GM12873 (cell line): ENCODE measurements around the gene EPYC.

ENCODE experiments used
- TF ChIP-seq, protein P1 (sequence below): IDR thresholded peaks from 2 replicates; pipeline ENCODE4 v1.5.1; 2012; ENCODE audit warnings: low read depth, mild to moderate bottlenecking, moderate library complexity, low read length, control low read depth; ENCODE audit not compliant: insufficient read depth; ENCODE audit errors: missing control alignments

Gene EPYC

DNA sequence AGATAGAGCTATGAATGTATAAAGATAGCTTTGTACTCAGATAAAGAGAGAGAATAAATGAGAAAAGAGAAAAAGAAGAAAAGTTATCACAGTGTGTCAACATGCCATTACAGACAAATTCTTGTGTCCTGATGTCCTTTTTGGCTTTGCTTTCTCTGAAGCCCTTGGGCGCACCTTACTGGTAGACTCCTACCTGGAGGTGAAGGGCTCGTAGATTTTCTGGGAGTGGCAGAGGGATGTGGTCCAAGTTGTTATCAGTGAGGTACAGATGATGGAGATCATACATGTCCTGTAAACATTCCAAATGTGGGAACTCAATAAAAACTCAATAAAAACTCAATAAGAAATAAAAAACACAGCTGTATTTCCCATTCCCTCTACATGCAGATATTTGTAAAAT, 34.9 kb downstream of the EPYC start:
- TF ChIP-seq, protein P1, sequence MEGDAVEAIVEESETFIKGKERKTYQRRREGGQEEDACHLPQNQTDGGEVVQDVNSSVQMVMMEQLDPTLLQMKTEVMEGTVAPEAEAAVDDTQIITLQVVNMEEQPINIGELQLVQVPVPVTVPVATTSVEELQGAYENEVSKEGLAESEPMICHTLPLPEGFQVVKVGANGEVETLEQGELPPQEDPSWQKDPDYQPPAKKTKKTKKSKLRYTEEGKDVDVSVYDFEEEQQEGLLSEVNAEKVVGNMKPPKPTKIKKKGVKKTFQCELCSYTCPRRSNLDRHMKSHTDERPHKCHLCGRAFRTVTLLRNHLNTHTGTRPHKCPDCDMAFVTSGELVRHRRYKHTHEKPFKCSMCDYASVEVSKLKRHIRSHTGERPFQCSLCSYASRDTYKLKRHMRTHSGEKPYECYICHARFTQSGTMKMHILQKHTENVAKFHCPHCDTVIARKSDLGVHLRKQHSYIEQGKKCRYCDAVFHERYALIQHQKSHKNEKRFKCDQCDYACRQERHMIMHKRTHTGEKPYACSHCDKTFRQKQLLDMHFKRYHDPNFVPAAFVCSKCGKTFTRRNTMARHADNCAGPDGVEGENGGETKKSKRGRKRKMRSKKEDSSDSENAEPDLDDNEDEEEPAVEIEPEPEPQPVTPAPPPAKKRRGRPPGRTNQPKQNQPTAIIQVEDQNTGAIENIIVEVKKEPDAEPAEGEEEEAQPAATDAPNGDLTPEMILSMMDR: no peak

DNA sequence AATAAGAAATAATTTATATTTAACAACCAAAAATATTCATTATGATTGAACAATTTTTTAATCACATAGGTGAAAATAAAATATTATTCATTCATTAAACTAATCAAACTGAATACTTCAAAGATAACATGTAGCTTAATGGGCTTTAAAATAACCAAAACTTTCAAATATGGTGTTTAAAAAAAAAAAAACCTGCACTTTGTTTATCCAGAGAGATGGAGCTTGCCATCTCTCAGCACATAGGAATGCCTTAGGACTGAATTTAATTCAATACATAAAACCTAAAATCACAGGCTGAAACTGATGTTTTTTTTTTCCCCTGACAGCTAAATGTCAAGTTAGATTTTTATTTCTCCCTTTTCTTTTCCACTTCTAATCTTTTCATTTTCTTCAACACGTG, 35.4 kb downstream of the EPYC start:
- TF ChIP-seq, protein P1: no peak

DNA sequence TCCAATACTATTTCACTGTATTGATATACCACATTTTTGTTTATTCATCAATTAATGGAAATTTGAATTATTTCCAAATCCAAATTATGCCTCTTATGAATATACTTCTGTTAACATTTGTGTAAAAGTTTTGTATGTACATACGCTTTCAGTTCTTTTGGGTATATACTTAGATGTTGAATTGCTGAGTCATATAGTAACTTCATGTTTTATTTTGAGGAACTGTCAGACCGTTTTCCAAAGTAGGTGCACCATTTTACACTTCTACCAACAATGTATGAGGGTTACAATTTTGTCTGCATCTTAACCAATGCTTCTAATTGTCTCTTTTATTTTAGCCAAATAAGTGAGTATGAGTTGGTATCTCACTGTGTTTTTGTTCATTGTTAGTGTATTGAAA, 39.6 kb downstream of the EPYC start:
- TF ChIP-seq, protein P1: no peak

DNA sequence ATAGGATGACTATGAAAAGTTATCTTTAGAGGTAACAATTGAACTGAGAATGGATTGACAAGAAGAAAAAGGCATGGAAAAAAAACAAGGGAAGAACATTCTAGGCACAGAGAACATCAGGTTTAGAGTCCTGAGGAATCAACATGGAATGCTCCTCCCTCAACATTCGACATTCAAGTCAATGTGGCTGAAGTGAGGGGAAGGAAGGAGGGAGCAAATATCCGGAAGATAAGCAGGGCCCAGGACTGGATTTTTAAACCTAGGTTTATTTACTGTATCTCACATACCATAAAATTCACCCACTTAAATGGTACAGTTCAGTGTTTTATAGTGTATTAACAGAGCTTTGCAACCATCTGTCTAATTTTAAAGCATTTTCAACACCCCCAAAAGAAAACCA, 40.2 kb downstream of the EPYC start:
- TF ChIP-seq, protein P1: no peak

DNA sequence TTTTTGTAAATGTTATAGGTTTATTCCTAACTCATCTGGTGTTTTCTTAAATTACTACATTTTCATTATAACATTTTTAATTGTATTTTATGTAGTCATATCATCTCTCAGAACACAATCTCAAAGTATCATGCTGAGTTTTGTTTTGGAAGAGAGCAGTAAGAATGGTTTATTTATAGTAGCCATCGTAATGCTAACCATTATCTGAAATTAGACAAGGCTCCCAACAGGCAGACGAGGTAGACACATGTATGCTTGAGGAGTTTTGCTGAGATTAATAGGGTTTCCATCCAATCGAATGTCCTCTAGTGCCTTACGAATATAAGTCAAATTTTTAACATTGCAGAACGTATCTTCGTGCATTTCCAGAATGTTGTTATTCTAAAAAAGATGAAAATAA, 40.8 kb downstream of the EPYC start:
- TF ChIP-seq, protein P1: no peak

DNA sequence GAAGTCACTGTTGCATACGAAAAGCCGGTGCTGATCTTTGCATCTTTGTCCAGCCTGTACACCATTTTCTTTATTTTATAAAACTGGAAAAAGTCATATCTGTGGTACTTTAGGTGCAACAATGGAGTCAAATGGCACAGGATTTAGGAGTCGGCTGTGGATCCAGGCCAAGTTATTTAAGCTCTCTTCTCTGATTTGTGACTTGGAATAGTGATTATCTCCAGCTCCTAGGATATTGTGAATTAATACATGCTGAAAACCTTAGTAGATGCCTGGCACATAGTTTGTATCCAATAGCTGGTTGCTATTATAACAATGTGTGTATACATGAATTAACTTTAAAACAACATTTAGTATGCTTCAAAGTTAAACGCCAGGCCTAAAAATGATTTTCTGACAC, 43.6 kb downstream of the EPYC start:
- TF ChIP-seq, protein P1: no peak

DNA sequence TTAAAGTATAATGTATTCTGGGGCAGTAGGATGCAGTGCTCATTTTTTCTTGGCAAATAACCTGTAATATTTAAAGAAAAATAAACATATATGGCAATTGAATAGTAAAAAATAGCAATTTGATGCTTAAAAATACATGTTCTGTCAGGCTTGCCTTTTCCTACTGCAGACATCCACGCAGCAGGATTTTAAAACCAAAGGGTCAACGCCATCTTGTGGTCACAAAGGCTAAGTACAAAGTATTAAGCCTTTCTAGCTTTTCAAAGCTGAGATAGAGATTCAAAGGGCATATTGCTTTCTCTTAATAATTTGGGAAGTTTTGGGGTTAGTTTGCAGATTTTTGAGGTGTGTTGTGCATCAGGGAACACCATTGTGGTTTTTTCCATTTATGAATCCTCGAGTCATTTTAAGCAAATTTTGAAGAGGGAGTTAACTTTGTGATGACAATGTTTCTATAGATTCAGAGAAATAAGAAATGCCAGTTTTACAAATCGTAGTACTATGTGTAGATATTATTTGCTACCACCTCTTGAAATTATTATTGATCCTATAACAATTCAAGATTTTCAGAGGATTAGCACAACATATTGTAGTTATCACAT, 45.1 kb downstream of the EPYC start:
- TF ChIP-seq, protein P1: peak; percentile 73
